ENCODE results near the gene TEAD1.

DNA sequence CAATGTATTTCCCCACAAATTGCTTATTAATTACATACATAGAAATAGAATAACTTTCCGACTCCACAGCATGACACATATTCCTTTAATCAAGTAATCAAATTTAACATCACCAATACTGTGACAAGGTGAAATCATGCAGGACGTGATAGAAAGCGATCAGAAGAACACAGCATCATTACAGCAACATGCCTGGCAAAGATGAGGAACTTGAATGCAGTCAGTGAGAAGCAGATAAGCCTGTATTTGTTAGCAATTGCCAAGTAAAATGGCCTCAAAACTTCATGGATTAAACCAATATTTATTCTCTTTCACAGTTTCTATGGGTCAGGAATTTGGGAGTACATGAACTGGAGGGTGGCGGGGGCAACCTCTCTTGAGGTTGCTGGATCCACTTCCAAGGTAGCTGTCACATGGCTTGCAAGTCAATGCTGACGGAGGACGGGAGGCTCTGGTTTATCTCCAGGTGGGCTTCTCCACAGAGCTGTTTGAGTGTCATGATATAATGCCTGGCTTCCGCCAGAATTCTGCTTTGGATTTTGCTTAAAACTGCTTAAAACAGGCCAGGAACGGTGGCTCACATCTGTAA, 12.0 kb upstream of the TEAD1 start:
- TF ChIP-seq, protein P1, sequence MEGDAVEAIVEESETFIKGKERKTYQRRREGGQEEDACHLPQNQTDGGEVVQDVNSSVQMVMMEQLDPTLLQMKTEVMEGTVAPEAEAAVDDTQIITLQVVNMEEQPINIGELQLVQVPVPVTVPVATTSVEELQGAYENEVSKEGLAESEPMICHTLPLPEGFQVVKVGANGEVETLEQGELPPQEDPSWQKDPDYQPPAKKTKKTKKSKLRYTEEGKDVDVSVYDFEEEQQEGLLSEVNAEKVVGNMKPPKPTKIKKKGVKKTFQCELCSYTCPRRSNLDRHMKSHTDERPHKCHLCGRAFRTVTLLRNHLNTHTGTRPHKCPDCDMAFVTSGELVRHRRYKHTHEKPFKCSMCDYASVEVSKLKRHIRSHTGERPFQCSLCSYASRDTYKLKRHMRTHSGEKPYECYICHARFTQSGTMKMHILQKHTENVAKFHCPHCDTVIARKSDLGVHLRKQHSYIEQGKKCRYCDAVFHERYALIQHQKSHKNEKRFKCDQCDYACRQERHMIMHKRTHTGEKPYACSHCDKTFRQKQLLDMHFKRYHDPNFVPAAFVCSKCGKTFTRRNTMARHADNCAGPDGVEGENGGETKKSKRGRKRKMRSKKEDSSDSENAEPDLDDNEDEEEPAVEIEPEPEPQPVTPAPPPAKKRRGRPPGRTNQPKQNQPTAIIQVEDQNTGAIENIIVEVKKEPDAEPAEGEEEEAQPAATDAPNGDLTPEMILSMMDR (IDR thresholded peaks at IDR 0.05), result no peak
- TF ChIP-seq ZFX (IDR thresholded peaks at IDR 0.05; ENCODE audit: borderline replicate concordance), result no peak

All from 22Rv1 (cell line).